Mammary epithelial cell (primary cell): ENCODE results near the gene PHF2.

Source experiments
- EZH2 ChIP-seq: IDR thresholded peaks from 2 replicates; pipeline ENCODE4 v1.6.1; 2012; ENCODE audit warnings: low read length, inconsistent platforms, borderline replicate concordance
- TF ChIP-seq, protein P1 (sequence below), 2 donors: IDR thresholded peaks in 1 of 2; conservative IDR thresholded peaks in 1 of 2; 2 replicates each; pipeline ENCODE4 v1.5.1; 2011 to 2012; ENCODE audit warnings: inconsistent platforms in 2 of 2, low read length in 2 of 2, mild to moderate bottlenecking in 2 of 2, control low read depth in 1 of 2, low read depth in 1 of 2; ENCODE audit not compliant: insufficient read depth in 1 of 2; ENCODE audit errors: extremely low read depth in 1 of 2

DNA sequence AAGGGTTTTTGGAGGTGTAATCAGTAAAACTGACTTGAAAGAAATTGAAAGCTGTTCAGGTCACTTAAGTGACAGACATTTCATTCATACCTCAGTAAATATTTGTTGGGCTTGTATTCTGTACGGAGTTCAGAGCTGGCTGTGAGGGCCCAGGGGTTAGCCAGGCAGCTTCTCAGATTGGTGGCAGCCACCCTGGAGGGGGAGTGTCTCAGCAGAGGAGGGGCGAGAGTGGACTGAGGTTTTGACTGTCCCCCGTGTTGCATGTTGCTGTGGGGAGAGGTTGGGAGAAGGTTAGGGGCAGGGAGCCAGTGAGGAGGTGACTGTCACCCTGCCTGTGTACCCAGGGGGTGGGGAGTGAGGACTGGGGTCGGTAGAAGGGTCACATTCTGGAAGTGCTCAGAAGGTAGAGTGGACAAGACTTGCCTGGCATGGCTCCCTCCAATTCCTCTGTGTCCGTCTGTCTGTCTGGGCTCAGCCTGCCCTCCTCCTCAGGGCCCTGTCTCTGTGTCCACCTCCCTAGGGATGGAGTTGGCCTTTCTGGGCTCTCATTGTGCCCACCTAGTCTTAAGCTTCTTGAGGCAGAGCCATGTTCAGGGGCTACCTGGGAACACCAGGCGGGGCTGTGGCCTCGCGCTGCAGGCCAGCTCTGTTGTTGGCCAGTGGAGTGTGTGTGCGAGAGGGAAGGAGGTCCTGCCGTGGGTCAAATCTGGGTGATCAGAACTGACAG is 4.4 kb downstream of the PHF2 start:
- TF ChIP-seq, protein P1, sequence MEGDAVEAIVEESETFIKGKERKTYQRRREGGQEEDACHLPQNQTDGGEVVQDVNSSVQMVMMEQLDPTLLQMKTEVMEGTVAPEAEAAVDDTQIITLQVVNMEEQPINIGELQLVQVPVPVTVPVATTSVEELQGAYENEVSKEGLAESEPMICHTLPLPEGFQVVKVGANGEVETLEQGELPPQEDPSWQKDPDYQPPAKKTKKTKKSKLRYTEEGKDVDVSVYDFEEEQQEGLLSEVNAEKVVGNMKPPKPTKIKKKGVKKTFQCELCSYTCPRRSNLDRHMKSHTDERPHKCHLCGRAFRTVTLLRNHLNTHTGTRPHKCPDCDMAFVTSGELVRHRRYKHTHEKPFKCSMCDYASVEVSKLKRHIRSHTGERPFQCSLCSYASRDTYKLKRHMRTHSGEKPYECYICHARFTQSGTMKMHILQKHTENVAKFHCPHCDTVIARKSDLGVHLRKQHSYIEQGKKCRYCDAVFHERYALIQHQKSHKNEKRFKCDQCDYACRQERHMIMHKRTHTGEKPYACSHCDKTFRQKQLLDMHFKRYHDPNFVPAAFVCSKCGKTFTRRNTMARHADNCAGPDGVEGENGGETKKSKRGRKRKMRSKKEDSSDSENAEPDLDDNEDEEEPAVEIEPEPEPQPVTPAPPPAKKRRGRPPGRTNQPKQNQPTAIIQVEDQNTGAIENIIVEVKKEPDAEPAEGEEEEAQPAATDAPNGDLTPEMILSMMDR (conservative IDR thresholded peaks at IDR 0.05 in 1 of 2, IDR thresholded peaks at IDR 0.05 in 1 of 2; ENCODE audit: extremely low read depth in 1 of 2, insufficient read depth in 1 of 2, low read depth in 1 of 2, low read length in 2 of 2): no peak
- no peak for TF ChIP-seq EZH2
